Transverse colon (tissue), 3 donors: ENCODE results near the gene SLC22A1.

Experiments
- EP300 ChIP-seq: sonication (generic); formaldehyde crosslinking; IDR thresholded peaks from one replicate; pipeline ENCODE4 v1.6.1; 2017; ENCODE audit warnings: antibody characterized with exemption, low read depth
- POLR2A ChIP-seq: fragments of 450-650 bp; IDR thresholded peaks from one replicate; pipeline ENCODE4 v1.6.1; 2016; ENCODE audit warnings: antibody characterized with exemption, mild to moderate bottlenecking, moderate library complexity
- TF ChIP-seq, protein P1 (sequence below), 5 experiments: fragments of 200-600 bp in 3 of 5; fragments of 450-650 bp in 2 of 5; sonication (generic) in 3 of 5; IDR thresholded peaks; 1 replicate in 2 of 5; 2 replicates in 3 of 5; pipeline ENCODE4 v1.5.1; 2016 to 2017; ENCODE audit warnings: antibody characterized with exemption in 5 of 5, inconsistent platforms in 3 of 5, mild to moderate bottlenecking in 2 of 5, moderate library complexity in 1 of 5

DNA sequence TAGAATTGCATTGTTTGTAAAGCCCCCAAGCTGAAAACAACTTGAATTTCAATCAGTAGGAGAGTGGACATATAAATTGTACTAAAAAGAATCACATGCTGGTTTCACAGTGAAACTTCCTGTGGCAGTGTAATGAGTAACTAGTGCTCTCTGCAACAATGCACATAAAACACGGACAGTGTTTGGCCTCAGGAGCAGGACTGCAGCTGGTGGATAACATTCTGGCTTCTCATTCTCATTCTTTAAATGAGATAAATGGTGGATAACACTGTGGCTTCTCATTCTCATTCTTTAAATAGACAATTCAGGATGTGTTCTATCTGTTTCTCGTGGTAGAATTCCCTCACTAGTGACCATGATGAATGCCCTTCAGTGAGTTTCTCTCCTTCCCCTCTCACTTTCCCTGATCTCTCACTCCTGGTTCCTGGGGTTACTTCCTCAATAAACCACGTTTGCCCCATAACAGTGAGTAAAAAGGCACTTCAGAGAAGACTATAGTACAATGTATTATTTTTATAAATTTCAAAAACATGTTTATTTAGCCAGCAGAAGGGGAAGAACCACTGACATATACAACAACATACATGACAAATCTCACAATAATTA, 77.1 kb downstream of the SLC22A1 start:
- TF ChIP-seq, protein P1, sequence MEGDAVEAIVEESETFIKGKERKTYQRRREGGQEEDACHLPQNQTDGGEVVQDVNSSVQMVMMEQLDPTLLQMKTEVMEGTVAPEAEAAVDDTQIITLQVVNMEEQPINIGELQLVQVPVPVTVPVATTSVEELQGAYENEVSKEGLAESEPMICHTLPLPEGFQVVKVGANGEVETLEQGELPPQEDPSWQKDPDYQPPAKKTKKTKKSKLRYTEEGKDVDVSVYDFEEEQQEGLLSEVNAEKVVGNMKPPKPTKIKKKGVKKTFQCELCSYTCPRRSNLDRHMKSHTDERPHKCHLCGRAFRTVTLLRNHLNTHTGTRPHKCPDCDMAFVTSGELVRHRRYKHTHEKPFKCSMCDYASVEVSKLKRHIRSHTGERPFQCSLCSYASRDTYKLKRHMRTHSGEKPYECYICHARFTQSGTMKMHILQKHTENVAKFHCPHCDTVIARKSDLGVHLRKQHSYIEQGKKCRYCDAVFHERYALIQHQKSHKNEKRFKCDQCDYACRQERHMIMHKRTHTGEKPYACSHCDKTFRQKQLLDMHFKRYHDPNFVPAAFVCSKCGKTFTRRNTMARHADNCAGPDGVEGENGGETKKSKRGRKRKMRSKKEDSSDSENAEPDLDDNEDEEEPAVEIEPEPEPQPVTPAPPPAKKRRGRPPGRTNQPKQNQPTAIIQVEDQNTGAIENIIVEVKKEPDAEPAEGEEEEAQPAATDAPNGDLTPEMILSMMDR (IDR thresholded peaks at IDR 0.05), result no peak
- TF ChIP-seq POLR2A, result no peak
- TF ChIP-seq EP300, result no peak
